HPDE6-E6E7 (cell line): ENCODE data around the gene SEZ6L.

Source experiments
- DNase-seq: peaks from one replicate; pipeline ENCODE4 v3.0.0; 2011; ENCODE audit warnings: missing footprints; ENCODE audit errors: extremely low spot score

Gene SEZ6L

DNA sequence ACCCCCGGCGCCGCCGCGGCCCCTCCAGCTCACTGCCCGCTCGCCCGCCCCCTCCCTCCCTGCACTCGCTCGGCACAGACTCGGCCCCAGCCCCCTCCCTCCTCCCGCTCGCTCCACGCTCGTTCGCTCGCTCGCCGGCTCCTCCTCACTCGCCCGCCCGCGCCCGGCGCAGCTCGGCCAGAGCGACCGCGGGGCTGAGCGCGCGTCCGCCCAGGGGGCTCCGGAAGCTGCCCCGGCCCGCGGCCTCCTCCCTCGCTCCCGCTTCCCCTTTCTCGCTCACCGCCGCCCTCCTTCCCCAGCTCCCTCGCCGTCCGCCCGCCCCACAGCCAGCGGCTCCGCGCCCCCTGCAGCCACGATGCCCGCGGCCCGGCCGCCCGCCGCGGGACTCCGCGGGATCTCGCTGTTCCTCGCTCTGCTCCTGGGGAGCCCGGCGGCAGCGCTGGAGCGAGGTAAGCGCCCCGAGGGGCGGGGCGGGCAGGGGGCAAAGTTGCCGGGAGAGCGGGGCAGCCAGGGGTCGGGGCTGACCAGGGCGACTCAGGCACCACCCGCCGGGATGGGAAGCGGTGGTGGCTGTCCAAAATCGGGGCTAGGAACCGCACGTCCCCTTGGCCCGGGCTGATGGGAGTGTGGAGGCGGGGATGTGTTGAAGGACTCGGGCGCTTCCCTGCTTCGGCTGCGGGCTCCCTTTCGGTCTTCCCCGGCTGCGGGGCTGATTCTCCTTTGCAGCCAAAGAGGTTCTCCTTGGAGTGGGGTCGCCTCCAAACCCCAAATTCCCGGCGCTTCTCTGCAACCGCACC, at the start of gene SEZ6L:
SEZ6L (plus strand) TSS at position 148 of the 797 bp plus-strand sequence; CDS start at position 356, 208 bp downstream.
- no peak for DNase-seq

DNA sequence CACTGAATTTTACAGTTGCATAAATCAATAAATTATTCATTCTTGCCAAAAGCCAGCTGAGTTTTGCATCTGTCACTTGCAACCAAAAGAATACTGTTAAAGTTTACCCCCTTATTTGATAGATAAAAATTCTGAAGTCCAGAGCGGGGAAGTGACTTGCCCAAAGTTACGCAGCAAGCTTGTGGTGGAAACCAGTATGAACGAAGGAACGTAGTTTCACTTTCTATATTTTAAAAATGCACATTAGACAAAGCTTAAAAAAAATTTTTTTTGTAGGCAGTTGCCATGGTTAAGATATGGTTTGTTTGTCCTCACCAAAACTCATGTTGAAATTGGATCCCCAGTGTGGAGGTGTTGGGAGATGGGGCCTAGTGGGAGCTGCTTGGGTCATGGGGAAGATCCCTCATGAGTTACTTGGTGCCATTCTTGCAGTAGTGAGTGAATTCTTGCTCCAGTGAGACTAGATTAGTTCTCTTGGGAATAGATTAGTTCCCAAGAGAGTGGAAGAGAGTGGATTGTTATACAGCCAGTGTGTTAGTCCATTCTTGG, 46.3 kb upstream of the SEZ6L start:
- no peak for DNase-seq

DNA sequence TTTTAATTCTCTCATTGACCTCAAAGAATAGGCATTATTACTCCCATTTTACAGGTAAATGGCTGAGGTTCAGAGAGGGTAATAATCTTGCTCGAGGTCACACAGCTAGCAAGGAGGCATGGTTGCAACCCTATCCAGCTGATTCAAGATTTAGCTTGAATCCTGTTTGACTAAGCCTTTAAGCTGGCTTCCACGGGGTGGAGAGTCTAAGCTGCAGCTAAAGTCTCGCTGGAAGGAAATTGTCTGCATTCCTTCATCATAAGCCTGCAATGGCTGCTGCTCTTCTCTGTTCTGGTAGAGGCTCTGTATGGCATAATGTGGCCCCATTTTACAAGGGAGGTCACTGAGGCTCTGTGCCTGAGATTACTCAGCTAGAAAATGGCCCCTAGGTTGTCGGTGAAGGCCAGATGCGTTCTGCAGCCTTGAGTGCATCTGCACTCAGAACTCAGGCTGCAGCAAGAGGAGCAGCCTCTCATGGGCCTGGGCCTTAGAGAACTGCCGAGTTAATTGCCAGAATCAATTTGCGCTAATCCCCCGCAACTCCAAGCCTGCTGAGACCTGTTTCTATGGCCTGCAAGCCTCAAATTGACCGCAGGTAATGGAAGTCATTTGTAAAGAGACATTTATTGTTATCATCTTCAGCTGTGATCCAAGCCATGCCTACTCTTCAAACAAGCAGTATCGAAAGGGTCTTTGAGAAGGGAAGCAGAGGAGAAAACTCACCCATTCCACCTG, 44.1 kb upstream of the SEZ6L start:
- no peak for DNase-seq

DNA sequence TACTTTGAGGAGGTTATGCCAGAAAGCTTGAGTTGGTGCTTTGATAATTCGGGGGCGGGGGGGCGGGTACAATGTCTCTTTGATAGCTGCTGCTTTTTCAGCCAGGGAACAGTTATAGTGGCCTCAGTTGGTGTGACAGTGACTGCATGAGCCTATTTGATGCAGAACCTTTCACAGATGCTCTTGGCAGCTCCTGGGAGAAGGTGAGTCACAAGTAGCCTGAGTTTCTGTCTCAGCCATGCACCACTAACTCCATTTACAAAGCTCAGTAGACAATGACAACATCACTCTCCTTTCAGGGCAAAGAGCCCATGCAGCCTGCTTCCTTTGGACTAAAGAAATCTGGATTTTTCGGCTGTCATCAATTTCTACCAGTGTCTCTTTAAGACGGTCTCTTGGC, 42.1 kb upstream of the SEZ6L start:
- DNase-seq: no peak

DNA sequence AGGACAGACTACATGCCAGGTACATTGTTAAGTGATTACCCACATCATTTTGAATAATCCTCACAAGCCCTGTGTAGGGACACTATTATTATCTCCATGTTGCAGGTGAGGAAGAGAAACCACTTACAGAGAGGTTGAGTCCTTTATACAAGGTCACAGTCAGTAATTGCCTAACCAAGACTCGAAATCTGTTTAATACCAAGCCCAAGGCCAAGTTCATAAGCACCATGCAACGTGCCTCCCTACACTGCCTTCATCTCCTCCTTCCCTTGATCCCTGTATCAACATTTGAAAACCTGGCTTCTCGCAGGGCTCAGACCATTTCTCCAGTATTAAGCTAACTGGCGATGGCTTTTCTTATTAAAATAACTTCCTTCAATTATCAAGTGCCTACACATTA, 41.7 kb upstream of the SEZ6L start:
- no peak for DNase-seq

DNA sequence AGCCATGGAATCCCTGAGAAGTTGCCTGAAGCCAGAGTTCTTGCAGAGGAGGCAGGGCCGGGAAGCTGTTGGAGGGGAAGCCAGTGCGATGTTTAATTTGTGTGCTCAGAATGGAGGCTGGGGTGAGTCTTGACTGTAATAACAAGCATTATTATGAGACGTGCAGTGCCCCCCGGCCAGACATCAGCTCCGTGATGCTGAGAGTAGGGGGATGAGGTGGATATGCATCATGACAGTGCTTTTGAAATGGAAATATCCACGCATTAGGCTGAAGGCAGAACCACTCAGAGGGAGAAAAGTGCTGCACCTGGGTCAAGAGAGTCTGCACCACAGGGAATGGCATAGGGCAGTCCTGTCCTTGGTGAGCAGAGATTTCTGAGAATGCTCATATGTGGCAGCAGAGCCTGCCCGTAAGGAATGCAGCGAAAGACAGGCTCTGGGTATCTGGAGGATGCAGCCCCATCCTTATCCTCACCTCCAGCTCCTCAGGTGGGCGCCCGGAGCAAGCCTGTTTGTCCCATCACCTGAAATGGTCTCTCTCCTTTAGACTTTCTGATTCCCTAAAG, 37.6 kb upstream of the SEZ6L start:
- DNase-seq: no peak

DNA sequence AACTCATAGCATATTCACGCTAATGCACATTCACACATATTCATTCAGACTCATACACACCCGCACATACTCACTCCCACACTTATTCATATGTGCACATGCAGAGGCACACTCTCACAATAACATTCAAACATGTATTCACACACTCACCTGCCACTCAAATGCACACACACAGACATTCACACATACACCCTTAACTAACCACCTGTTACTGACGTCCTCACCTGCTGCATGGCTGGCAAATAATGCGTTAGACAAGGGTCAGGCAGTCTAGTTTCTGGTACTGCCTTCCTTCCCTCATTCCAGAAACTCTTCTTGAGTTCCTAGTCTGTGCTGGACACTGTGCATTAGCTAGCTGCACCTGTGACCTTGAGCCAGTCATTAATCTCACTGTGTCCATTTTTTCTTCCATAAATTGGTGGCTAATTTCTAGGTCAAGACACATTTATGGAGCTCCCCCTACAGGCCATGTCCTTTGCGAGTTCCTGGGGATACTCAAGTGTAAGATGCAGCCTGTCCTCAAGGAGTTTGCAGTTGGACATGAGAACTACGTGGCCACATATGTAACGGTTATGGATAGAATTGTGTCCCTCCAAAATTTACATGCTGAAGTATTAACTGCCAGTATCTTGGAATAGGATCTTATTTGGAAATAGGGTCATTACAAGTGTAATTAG, 34.5 kb upstream of the SEZ6L start:
- DNase-seq: no peak

DNA sequence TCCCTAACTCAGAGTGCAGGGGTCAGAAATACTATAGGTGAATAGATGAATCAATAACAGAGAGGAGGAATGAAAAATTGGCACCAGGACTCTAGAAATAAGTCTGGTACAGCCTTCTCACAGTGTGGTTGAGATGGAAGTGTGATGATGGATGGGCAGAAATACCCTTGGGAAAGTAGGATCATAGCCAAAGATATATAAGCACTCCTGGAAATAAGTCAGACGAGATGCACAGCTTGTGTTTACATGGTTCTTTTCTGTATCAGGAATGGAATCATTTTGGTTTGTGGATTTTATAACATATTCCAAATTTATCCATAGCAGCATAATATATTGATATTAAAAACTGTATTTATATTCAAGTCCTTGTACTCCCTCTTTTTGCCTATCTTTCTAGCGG, 33.5 kb upstream of the SEZ6L start:
- no peak for DNase-seq

DNA sequence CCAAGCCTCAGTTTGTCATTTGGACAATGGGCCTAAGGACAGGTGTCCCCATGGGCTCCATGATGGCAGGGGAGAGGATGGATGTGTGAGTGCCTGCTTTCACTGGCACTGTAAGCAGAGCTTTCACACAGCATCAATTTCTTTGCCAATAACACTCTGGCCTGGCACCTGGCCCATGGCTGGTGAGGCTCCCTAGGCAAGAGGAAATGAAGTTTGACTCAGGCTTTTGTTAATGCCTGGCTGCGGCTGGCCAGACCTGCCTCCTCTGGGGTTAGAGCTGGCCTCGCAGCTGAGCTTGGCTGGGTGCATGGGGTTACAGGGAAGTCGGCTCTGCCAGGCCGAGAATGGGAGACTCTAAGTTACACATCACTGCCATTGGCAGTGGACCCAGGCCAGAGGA, 30.0 kb upstream of the SEZ6L start:
- DNase-seq: no peak

DNA sequence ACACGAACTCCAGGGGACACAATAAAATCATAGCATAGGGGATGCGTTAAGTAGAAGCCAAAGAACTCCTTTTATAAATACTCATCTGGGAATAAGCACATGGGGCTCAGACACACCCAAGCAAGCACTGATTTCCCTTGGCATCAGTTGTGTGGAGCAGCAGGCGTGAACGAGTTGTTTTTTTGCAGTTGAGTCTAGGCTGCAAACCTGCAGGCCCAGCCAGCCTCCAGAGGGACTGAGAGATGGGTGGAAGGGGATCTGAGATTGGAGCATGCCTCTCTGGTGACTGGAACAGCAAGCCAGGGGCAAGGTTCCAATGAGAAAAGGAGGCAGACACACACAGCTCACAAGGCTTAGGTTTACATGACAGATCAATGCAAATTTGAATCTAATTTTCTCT, 27.4 kb upstream of the SEZ6L start:
- DNase-seq: no peak

DNA sequence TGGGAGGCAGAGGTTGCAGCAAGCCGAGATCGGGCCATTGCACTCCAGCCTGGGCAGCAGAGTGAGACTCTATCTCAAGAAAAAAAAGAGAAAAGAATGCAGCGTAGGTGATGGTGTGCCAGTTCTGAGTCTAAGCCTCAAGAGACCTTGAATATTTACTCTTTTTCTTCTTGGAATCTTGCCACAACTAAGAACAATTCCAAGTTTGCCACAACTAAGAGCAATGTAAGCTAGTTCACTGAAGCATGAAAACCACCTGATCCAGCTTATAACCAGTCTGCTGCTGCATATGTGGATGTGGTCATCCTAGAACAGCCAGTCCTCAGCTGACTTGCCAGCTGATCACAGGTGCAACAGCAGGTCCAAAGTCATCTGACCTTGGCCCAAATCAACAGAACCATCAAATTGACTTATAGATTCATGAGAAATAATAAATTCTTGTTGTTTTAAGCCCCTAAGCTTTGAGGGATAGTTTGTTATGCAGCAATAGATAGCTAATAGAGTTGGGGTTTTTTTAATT, 25.4 kb upstream of the SEZ6L start:
- DNase-seq: no peak

DNA sequence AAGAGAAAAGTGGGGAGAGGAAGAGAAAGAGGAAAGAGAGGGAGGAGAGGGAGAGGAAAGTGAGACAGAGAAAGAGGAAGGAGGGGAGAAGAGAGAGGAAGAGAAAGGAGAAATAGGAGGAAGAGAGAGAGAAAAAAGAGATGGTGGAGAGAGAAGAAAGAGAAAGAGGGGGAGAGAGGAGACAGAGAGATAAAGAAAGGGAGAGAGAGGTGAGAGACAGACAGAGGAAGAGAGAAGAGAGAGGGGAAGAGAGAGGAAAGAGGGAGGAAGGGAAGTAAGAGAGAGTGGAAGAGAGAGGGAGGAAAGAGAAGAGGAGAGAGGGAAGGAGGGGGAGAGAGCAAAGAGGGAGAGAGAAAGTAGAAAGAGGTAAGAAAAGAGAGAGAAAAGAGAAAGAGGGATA, 9.4 kb upstream of the SEZ6L start:
- no peak for DNase-seq

DNA sequence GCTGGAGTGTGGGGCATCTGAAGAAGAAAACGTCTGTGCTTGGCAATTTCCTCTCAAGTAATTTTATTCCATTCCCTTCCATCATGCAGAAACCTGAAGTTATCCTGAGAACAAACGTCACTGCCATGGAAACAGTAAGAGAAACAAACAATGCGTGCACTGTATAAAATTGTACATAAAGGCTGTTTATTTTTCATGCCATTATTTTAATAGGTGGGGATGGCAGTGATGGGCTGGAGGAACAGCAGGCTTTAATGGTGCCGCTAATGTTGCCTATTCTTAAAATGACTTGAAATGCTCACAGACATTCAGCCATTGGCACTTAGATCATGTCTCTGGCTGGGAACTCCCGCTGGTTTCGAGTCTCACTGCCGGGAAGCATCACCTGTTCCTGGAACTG, 7.5 kb upstream of the SEZ6L start:
- no peak for DNase-seq

DNA sequence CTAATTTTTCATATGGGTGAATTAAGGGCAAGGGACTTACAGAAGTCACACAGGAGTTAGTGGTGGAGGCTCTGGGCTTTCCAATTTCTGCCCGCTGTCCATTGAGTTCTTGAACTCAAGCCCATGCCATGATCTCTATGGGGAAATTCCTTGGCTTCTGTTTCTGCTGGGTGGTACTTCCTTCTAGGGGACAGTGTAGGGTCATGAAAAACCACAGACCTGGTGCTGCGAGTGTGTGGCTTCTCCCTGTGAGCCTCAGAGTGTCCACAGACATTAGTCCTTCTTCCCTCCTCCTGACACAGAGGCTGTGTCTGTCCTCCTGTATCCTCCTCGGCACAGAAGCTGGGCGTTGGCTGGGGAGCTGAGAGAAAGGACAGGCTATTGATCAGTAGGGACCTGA, 6.3 kb upstream of the SEZ6L start:
- DNase-seq: no peak

DNA sequence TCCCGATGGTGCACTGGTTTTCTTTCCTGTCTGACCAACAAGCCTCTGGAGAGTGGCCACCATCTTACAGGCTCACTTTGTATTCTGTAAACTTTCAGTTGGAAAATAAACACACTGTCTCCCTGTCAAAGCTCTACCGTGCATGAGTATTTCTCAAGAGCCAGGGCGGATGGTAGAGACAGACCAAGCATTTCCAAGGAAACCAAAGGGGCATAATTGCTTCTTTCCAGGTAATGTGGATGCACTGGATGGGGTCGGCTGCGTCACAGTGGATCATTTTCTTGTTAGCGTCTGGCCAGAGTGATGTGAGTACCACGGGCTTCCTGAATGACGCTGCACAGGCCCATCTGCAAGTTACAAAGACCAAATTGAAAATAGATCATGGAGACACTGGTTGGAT, 5.1 kb upstream of the SEZ6L start:
- DNase-seq: no peak

DNA sequence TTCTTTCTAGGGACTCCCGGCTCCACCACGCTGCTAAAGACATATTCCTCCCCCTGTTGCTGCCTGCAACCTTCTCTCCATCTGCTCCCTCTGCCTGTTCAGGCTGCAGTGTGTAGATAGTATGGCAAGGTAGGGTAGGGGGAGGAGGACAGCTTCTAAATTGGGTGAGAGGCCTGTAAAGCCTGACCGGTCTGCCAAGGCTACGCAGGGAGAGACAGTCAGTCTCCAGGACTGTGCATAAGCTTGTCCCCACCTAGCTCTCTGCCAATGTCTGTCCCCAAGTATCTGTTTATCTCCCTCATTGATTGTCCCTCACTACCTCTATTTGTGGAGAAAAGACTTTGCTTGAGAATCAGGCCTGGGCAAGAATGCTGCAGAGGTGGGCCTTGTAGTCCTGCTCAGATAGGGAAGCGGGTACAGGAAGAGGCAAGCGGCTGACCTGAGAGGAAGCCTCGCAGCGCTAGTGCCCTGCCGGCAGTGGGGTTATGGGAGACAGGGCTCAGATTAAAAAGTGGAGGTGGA, 871 bp upstream of the SEZ6L start:
- DNase-seq: no peak

DNA sequence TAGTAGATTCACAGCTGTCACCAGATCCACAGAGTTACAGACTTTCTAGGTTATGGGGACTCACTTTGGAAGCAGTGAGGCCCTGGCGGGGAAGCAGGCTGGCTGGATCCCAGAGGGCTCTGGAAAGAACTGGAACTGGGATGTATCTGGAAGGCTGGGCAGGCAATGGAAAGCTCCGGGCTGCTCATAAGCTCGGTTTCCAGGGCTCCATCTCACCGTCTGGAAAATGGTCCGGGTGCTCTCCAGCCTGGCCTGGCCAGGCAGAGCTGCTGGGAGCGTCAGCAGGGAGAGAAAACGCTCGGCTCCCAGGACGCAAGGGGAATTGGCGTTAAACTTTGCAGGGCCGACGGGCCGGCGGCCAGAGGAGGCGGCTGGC, 335 bp upstream of the SEZ6L start:
- no peak for DNase-seq

DNA sequence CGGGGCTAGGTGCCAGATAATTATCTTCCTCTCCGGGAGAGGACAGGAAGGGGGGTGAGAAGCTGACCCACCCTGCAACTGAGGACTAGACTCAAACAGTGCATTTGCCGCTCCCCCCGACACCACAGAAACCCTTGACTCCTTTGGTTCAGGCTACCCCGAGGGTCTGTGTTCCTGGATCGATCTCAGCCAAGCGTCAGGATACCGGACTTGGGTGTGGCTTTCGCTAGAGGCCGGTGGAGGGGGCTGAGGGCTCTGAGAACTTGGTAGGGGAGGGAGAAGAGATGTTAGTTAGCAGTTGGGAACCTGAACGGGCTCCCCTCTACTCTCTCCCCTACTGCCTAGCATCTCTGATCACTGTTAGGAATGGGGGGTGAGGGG, 840 bp downstream of the SEZ6L start:
- no peak for DNase-seq

DNA sequence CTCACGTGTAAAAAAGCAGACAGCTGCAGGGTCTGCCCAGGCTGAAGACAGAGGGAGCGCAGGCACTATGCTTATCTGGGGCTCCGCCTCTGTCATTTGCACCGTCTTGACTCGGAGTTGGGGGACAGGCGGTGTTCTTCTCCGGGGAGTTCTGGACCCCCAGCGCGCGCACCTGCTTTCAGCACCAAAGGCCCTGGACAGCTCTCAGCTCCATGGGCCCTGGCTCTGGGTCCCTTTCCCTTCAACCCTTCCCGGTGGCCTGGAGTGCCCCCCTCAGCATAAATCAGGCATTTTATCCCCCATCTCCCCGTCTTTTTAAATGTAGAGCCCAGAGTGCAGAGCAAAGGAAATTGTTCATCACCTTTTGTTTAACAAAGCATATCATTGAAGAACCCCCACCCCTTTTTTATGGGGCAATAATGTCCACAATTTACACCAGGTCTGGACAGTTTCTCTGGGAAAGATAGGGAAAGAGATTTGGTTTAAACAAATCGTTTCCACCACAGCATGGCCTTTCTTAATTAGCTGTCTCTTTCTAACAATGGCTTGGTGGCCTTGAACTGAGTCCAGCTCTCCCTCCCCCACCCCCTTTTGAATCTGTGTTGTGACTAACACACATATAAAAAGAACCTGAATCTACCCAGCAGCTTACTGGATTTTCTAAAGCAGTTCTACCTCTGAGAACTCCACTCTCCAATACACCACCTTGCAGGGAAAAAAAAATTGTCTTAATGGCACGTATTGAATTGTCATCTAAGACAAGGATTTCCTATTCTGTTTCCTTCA, 1.7 kb downstream of the SEZ6L start:
- DNase-seq: no peak

DNA sequence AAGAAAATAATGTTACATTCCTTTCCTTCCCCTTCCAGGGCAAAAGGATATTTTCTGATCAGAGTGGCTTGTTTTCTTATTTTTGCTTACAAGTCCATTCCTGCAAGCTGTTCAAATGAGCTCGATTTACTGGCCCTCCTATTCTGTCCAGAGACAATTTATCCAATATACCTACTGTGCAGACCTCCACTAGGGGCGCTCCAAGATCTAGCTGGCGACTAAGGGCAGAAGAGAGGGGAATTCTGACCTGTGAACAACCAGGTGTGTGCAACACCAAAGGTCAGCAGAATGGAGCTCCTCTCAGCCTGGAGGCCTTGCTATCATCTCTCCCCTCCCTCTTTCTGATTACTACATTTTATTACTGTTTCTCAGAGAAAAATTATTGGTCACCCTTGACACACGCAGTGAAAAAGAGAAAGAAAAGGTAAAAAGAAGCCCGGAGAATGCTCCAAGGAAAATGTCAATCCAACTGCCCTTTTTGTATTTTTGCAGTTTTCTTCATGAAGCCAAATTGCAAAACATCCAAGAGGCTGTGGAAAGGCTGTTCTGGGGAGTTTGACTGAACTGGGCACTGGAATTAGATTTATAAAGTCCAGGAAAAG, 3.2 kb downstream of the SEZ6L start:
- peak; percentile 16 for DNase-seq

DNA sequence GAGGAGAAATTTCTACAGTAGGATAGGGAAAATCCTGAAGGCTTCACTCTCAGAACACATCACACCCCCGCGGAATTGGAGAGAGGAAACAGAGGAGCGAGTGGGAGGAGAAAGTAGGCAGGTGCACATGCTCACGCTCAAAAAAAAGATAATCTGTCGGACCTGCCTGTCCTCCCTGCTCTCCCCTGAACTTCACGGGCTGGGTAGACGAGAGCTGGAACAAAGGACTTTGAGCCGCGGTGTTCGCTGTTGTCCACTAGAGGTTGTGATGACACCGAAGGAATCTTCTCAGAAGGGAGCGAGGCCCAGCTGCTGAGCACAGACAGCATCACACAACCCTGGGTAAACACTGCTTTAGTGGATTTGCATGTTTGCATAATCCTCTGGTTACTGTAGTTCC, 5.0 kb downstream of the SEZ6L start:
- DNase-seq: no peak
